Astrocyte (in vitro differentiated cells and primary cell): ENCODE measurements around the gene IL1RAPL2.

Source experiments
- EZH2 ChIP-seq: IDR thresholded peaks from 2 replicates; pipeline ENCODE4 v1.6.1; 2012; ENCODE audit warnings: mild to moderate bottlenecking, low read length, inconsistent platforms; ENCODE audit not compliant: insufficient read depth
- TF ChIP-seq, protein P1 (sequence below): IDR thresholded peaks from 2 replicates; pipeline ENCODE4 v1.5.1; 2011; ENCODE audit warnings: low read depth, mild to moderate bottlenecking, inconsistent platforms, low read length, moderate library complexity; ENCODE audit not compliant: insufficient read depth

GRCh38 chrX:105210258-105210657 lies 644.3 kb downstream of the IL1RAPL2 start:
- TF ChIP-seq, protein P1, sequence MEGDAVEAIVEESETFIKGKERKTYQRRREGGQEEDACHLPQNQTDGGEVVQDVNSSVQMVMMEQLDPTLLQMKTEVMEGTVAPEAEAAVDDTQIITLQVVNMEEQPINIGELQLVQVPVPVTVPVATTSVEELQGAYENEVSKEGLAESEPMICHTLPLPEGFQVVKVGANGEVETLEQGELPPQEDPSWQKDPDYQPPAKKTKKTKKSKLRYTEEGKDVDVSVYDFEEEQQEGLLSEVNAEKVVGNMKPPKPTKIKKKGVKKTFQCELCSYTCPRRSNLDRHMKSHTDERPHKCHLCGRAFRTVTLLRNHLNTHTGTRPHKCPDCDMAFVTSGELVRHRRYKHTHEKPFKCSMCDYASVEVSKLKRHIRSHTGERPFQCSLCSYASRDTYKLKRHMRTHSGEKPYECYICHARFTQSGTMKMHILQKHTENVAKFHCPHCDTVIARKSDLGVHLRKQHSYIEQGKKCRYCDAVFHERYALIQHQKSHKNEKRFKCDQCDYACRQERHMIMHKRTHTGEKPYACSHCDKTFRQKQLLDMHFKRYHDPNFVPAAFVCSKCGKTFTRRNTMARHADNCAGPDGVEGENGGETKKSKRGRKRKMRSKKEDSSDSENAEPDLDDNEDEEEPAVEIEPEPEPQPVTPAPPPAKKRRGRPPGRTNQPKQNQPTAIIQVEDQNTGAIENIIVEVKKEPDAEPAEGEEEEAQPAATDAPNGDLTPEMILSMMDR = no peak
- TF ChIP-seq EZH2 = no peak
